Neuron (in vitro differentiated cells): Measurements from ENCODE around the gene NPHP4.

Experiments used
- H2AFZ ChIP-seq: one replicate; pipeline ENCODE4 v1.6.1; 2013; ENCODE audit warnings: low read depth, mild to moderate bottlenecking, inconsistent platforms, low read length, moderate library complexity
- H3K27me3 ChIP-seq: one replicate; pipeline ENCODE4 v1.6.1; 2013; ENCODE audit warnings: low read length; ENCODE audit not compliant: insufficient read depth
- H3K36me3 ChIP-seq: one replicate; pipeline ENCODE4 v1.6.1; 2013; ENCODE audit warnings: low read length; ENCODE audit not compliant: insufficient read depth
- H3K4me1 ChIP-seq: one replicate; pipeline ENCODE4 v1.6.1; 2013; ENCODE audit warnings: low read length; ENCODE audit not compliant: insufficient read depth
- H3K4me3 ChIP-seq: 2 replicates; pipeline ENCODE4 v1.5.1; 2013; ENCODE audit warnings: mild to moderate bottlenecking, low read length, moderate library complexity
- H3K9me3 ChIP-seq: one replicate; pipeline ENCODE4 v1.6.1; 2013; ENCODE audit warnings: low read length

The NPHP4 gene

GRCh38 chr1:5865056-5865455, 127.2 kb downstream of the NPHP4 start:
- no peaks in the 10 kb centered on the region for H3K27me3 ChIP-seq
- peaks cover 2% of the 10 kb centered on the region for H3K9me3 ChIP-seq
- H3K4me3 ChIP-seq = no peak overlapping the region
- H3K4me1 ChIP-seq = no peaks in the 10 kb centered on the region
- H2AFZ ChIP-seq = no peak overlapping the region
- peaks cover 19% of the 10 kb centered on the region for H3K36me3 ChIP-seq

- Histone ChIP-seq H3K9me3 (no peaks in the 10 kb centered on the region), H3K4me1 (no peaks in the 10 kb centered on the region), H3K36me3 (peaks cover 19% of the 10 kb centered on the region), H2AFZ (no peak overlapping the region), H3K4me3 (no peak overlapping the region), H3K27me3 (no peaks in the 10 kb centered on the region)
These were observed 128.0 kb downstream of the NPHP4 start for GRCh38 chr1:5864256-5864655.

- no peak overlapping the region for H2AFZ ChIP-seq
- no peaks in the 10 kb centered on the region for H3K27me3 ChIP-seq
- peaks cover 19% of the 10 kb centered on the region for H3K36me3 ChIP-seq
- H3K9me3 ChIP-seq = no peaks in the 10 kb centered on the region
- no peak overlapping the region for H3K4me3 ChIP-seq
- H3K4me1 ChIP-seq = no peaks in the 10 kb centered on the region
These were observed 129.0 kb downstream of the NPHP4 start for GRCh38 chr1:5863238-5863637.

GRCh38 chr1:5861871-5862825, 130.1 kb downstream of the NPHP4 start:
- Histone ChIP-seq H3K27me3 (no peaks in the 10 kb centered on the region), H3K4me3 (no peak overlapping the region), H2AFZ (no peak overlapping the region), H3K36me3 (peaks cover 15% of the 10 kb centered on the region), H3K4me1 (no peaks in the 10 kb centered on the region), H3K9me3 (no peaks in the 10 kb centered on the region)

- H3K27me3 ChIP-seq = no peaks in the 10 kb centered on the region
- H3K4me3 ChIP-seq = no peak overlapping the region
- no peak overlapping the region for H2AFZ ChIP-seq
- peaks cover 14% of the 10 kb centered on the region for H3K36me3 ChIP-seq
- no peaks in the 10 kb centered on the region for H3K9me3 ChIP-seq
- no peaks in the 10 kb centered on the region for H3K4me1 ChIP-seq
These were observed 131.9 kb downstream of the NPHP4 start for GRCh38 chr1:5860277-5860676.

- H3K36me3 ChIP-seq = peaks cover 11% of the 10 kb centered on the region
- no peaks in the 10 kb centered on the region for H3K27me3 ChIP-seq
- no peak overlapping the region for H3K4me3 ChIP-seq
- H3K4me1 ChIP-seq = no peaks in the 10 kb centered on the region
- no peak overlapping the region for H2AFZ ChIP-seq
- H3K9me3 ChIP-seq = no peaks in the 10 kb centered on the region
These were observed 132.5 kb downstream of the NPHP4 start for GRCh38 chr1:5859766-5860165.

GRCh38 chr1:5858844-5859407, 133.3 kb downstream of the NPHP4 start:
- H3K27me3 ChIP-seq = no peaks in the 10 kb centered on the region
- no peaks in the 10 kb centered on the region for H3K9me3 ChIP-seq
- H3K4me3 ChIP-seq = no peak overlapping the region
- no peaks in the 10 kb centered on the region for H3K4me1 ChIP-seq
- no peak overlapping the region for H2AFZ ChIP-seq
- peaks cover 11% of the 10 kb centered on the region for H3K36me3 ChIP-seq

- no peak overlapping the region for H2AFZ ChIP-seq
- H3K27me3 ChIP-seq = no peaks in the 10 kb centered on the region
- no peak overlapping the region for H3K4me3 ChIP-seq
- no peaks in the 10 kb centered on the region for H3K4me1 ChIP-seq
- H3K9me3 ChIP-seq = no peaks in the 10 kb centered on the region
- H3K36me3 ChIP-seq = peaks cover 11% of the 10 kb centered on the region
These were observed 134.0 kb downstream of the NPHP4 start for GRCh38 chr1:5858246-5858645.

- Histone ChIP-seq H3K4me3 (no peak overlapping the region), H3K4me1 (no peaks in the 10 kb centered on the region), H3K36me3 (peaks cover 11% of the 10 kb centered on the region), H3K9me3 (no peaks in the 10 kb centered on the region), H2AFZ (no peak overlapping the region), H3K27me3 (no peaks in the 10 kb centered on the region)
These were observed 134.6 kb downstream of the NPHP4 start for GRCh38 chr1:5857508-5858090.

GRCh38 chr1:5857011-5857410, 135.2 kb downstream of the NPHP4 start:
- Histone ChIP-seq H3K9me3 (no peaks in the 10 kb centered on the region), H3K36me3 (peaks cover 7% of the 10 kb centered on the region), H2AFZ (no peak overlapping the region), H3K27me3 (no peaks in the 10 kb centered on the region), H3K4me3 (no peak overlapping the region), H3K4me1 (no peaks in the 10 kb centered on the region)

GRCh38 chr1:5856246-5856815, 135.9 kb downstream of the NPHP4 start:
- Histone ChIP-seq H3K27me3 (no peaks in the 10 kb centered on the region), H3K4me1 (no peaks in the 10 kb centered on the region)

GRCh38 chr1:5855196-5855897, 136.9 kb downstream of the NPHP4 start:
- Histone ChIP-seq H3K36me3 (no peaks in the 10 kb centered on the region), H3K4me1 (no peaks in the 10 kb centered on the region), H3K4me3 (no peak overlapping the region), H3K27me3 (no peaks in the 10 kb centered on the region), H3K9me3 (no peaks in the 10 kb centered on the region), H2AFZ (no peak overlapping the region)

More at GRCh38 chr1:5856246-5856815, 135.9 kb downstream of the NPHP4 start:
- H3K36me3 ChIP-seq = no peaks in the 10 kb centered on the region
- no peaks in the 10 kb centered on the region for H3K9me3 ChIP-seq
- H3K4me3 ChIP-seq = no peak overlapping the region
- no peak overlapping the region for H2AFZ ChIP-seq
